ENCODE results near the gene PPFIBP1. TPM values are rescaled to one million over a fixed set of nuclear protein-coding genes. Genes with fewer than 3 reads are reported as not detected.
A peak's percentile ranks its signal among the peaks of the same experiment; 100 is the strongest.
"Not testable (repeated sequence)": the region's sequence is repeated elsewhere in the genome, so short reads cannot be mapped to it uniquely, and the experiment has no call there.

The PPFIBP1 gene
- polyA plus RNA-seq, 3 donors from 2014 or later, result 0.39 to 0.62 TPM; not detected in 1

DNA sequence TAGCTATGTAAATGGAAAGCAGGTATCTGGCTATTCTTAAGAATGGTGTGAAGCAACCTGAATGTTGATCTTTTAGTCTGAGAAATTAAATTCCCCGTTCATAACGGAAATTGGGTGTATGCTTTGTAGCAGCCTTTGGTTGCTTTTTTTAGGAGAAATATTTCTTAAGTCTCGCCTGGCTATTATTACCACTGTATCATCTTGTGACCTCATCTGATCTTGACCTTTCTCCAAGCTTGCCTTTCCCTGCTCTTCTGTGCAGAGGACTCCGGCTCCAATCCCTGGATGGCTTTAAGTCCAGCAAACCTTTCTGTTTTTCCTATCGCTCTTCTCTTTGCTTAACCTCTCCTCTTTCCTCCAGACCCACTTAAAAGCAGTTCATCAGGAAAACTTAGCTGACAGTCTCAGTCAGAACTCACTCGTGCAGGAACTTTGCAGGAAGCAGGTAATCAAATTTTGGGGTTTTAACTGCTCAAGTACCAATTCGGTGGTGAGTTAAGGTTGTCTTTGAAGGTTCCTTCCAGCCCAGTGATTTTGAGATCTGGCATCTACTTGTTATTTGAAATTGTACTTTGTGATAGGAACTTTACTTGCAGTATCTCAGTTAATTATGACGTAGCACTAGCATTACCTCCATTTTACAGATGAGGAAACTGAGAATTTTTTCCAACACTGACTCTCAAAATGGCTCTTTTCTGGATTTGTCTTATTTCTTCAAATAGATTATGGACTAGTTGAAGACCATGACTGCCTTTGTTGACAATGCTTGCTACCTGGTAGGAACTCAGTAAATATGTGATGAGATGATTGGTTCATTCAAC is 14.1 kb downstream of the PPFIBP1 start:
- Mint-ChIP-seq H3K4me3 (no peak overlapping the region), H3K4me1 (peaks cover 16 to 20% of the 10 kb centered on the region in 2 donors), H3K36me3 (peaks cover 0 to 6% (median 0%) of the 10 kb centered on the region in 3 donors), H3K27me3 (ENCODE audit: low read depth in 3 of 3) (peaks cover 2 to 11% (median 11%) of the 10 kb centered on the region in 3 donors), H3K27ac (no peak overlapping the region), H3K9me3 (no peaks in the 10 kb centered on the region)
- DNase-seq, result no peak

DNA sequence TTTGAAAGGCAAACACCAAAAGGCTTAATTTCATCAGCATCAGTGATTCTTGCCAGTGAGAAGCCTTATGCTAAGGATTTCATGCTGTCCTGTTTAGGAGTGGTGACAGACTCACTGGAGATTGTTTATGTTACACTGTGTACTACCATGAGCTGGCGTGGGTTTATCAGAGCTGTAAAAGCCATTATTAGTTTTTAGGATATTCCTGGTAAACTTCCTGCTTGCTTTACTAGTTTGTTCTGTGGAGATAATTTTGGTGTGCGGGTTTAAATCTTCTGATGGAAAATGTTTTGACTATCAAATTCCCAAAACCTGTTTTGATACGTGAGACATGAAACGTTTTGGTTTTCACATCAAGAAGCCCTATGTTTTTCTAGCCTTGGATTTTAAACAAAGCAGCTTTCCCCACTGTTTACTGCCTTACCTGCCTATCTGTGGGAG is 15.2 kb downstream of the PPFIBP1 start:
- H3K4me3 Mint-ChIP-seq, result no peak overlapping the region

DNA sequence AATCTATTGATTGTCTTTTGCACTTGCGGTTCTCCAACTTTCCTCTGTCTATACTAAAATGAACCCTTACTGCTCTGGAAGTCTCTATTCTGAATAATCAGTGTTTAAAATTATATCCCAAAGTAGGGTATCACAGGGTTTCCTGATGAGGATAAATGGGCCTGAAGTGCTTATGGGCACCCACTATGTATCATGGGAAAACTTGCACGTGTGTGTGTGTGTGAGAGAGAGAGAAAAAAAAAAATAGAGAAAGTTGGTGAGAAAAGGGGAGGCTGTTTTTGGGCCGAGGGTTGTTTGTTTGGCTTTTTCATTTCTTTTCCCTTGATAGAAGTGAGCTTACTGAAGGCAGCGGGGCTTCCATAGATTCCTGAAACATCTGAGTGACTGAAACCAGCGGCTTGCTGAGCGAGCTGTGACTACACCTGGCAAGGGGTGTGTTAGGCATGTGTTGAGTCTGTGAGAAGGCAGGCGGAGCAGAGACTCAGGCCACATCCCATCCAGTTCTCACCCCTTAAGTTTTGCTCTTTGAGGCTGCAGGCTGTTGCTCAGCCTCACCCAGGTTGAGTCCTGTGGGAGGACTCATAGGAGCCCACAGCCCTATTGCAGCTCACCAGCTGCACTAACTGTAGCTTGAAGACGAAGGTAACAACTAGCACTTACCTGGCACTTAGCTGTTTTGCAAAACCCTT is 17.2 kb downstream of the PPFIBP1 start:
- Mint-ChIP-seq H3K4me1 (no peaks in the 10 kb centered on the region), H3K36me3 (peaks cover 0 to 6% (median 0%) of the 10 kb centered on the region in 3 donors), H3K9me3 (no peaks in the 10 kb centered on the region), H3K27me3 (ENCODE audit: low read depth in 3 of 3) (peaks cover 1 to 15% (median 11%) of the 10 kb centered on the region in 3 donors), H3K4me3 (no peak overlapping the region), H3K27ac (no peak overlapping the region)
- no peak for DNase-seq

More for the DNA sequence above, 15.2 kb downstream of the PPFIBP1 start:
- DNase-seq, result no peak
- Mint-ChIP-seq H3K4me1 (peaks cover 8 to 10% of the 10 kb centered on the region in 2 donors), H3K27ac (no peak overlapping the region), H3K27me3 (ENCODE audit: low read depth in 3 of 3) (peaks cover 0 to 13% (median 12%) of the 10 kb centered on the region in 3 donors), H3K9me3 (no peaks in the 10 kb centered on the region), H3K36me3 (peaks cover 0 to 6% (median 0%) of the 10 kb centered on the region in 3 donors)

DNA sequence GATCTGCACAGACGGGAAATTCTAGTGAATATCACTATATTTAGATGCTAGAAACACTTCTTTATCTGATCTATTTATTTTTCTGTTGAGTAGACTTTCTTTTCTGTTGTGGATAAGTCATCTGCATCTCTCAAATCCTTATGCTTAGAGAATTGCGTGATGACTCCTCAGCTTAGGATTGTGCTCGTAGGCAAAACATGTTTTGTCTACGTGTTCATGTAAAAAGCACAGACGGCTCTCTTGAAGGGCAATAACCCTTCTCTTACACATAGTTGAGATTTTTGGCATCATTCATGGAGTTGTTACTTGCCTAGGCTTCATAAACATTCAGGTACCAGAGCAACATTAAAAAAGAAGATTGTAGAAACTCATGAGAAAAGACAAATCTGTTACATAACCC is 18.6 kb downstream of the PPFIBP1 start:
- Mint-ChIP-seq H3K27ac (no peak overlapping the region), H3K4me1 (no peaks in the 10 kb centered on the region), H3K27me3 (ENCODE audit: low read depth in 3 of 3) (peaks cover 4 to 13% (median 11%) of the 10 kb centered on the region in 3 donors), H3K4me3 (no peak overlapping the region), H3K9me3 (no peaks in the 10 kb centered on the region), H3K36me3 (peaks cover 0 to 6% (median 0%) of the 10 kb centered on the region in 3 donors)
- no peak for DNase-seq

DNA sequence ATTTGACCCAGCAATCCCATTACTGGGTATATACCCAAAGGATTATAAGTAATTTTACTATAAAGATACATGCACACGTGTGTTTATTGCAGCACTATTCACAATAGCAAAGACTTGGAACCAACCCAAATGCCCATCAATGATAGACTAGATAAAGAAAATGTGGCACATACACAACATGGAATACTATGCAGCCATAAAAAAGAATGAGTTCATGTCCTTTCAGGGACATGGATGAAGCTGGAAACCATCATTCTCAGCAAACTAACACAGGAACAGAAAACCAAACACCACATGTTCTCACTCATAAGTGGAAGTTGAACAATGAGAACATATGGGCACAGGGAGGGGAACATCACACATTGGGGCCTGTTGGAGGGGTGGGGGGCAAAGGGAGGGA is 20.9 kb downstream of the PPFIBP1 start:
- not testable (repeated sequence) for H3K4me3 Mint-ChIP-seq, H3K27ac Mint-ChIP-seq, DNase-seq, H3K9me3 Mint-ChIP-seq, H3K36me3 Mint-ChIP-seq, H3K4me1 Mint-ChIP-seq
- peaks cover 9 to 21% (median 12%) of the 10 kb centered on the region in 3 donors for H3K27me3 Mint-ChIP-seq (ENCODE audit: low read depth in 3 of 3)

DNA sequence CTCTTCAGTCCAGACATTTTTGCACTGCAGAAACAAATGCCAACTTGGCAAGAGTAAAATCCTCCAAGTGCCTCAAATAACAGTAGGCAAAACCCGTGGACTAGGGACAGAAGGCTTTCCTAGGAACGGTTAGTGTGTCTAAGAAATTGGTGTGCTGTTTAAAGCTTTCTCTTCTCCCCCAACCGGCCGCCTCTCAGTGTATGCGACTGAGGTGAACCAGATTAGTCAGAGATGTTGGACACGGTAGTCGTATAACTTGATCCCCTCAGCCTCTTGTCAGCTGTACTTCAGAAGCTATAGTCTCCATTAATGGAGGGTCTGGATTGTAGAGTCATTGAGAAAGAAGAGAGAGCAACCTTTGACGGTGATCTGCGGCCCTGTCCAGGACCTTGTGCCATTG is 21.7 kb downstream of the PPFIBP1 start:
- peaks cover 9 to 21% (median 12%) of the 10 kb centered on the region in 3 donors for H3K27me3 Mint-ChIP-seq (ENCODE audit: low read depth in 3 of 3)
- no peaks in the 10 kb centered on the region for H3K9me3 Mint-ChIP-seq
- peaks cover 3 to 7% of the 10 kb centered on the region in 2 donors for H3K4me1 Mint-ChIP-seq
- no peaks in the 10 kb centered on the region for H3K36me3 Mint-ChIP-seq
- no peak overlapping the region for H3K4me3 Mint-ChIP-seq
- DNase-seq, result no peak
- no peak overlapping the region for H3K27ac Mint-ChIP-seq

DNA sequence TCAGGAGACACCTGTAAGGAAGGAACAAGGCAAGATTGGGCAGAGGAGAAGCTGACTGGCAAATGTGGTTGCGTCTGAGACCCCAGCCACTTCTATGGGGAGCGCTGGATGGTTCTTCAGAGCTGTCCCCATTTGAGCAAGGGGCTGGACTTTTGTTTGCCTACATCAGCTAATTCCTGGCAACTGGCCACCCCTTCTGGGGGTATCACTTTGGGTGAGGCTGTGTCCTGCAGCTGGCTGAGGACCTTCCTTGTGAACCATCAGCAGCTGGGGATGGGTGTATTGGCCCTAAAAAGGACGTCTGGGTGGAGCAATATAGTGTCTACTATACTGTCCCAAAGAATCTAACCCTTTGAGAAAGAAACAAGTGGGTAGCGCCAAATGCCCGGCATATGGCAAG is 23.6 kb downstream of the PPFIBP1 start:
- H3K4me3 Mint-ChIP-seq, result no peak overlapping the region
- peaks cover 9 to 20% (median 12%) of the 10 kb centered on the region in 3 donors for H3K27me3 Mint-ChIP-seq (ENCODE audit: low read depth in 3 of 3)
- H3K4me1 Mint-ChIP-seq, result peaks cover 3 to 7% of the 10 kb centered on the region in 2 donors
- H3K36me3 Mint-ChIP-seq, result no peaks in the 10 kb centered on the region
- H3K27ac Mint-ChIP-seq, result no peak overlapping the region
- H3K9me3 Mint-ChIP-seq, result no peaks in the 10 kb centered on the region
- no peak for DNase-seq

DNA sequence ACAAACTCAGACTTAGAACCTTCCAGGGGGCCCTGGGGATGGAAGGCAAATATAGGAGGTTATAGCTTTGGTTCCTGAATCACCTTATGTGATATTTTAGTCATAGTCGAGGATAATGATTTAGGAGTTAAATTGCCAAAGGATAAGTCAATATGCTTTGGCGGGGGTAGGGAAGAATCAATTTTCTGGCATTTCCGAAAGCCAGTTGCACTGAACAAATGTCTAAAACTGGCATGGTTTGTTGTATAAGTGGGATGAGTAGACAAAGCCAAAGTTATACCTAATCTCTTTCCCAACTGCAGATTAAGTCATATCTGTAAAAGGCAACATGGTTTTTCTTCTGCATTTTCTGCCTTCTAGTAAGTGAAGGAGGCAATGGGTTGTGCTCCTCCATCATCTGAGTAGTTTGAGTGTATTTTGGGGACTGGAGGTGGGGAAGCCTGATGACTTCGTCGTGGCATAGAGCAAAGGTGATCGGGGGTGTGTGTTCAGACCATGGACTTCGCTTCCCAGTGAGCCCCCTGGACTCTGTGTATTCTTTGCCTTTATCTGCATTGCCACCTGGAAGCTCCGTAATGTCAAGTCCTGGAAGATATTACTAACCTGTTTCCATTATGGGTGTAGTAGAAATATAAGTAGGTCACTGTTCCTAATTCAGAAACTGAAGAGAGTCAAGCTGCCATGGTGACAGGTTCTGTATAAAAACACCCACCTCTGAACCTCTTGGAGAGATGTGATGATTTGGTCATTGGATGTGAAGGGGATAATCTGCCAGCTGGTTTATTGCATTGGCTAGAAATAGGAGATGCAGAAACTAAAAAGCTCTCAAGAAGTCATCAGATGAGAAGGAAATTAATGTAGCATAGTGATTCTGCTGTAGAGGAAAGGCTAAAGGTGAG is 24.5 kb downstream of the PPFIBP1 start:
- Mint-ChIP-seq H3K9me3 (no peaks in the 10 kb centered on the region), H3K27me3 (ENCODE audit: low read depth in 3 of 3) (peaks cover 9 to 18% (median 12%) of the 10 kb centered on the region in 3 donors), H3K27ac (no peak overlapping the region), H3K4me3 (no peak overlapping the region), H3K36me3 (no peaks in the 10 kb centered on the region), H3K4me1 (peaks cover 3 to 7% of the 10 kb centered on the region in 2 donors)
- DNase-seq, result no peak

DNA sequence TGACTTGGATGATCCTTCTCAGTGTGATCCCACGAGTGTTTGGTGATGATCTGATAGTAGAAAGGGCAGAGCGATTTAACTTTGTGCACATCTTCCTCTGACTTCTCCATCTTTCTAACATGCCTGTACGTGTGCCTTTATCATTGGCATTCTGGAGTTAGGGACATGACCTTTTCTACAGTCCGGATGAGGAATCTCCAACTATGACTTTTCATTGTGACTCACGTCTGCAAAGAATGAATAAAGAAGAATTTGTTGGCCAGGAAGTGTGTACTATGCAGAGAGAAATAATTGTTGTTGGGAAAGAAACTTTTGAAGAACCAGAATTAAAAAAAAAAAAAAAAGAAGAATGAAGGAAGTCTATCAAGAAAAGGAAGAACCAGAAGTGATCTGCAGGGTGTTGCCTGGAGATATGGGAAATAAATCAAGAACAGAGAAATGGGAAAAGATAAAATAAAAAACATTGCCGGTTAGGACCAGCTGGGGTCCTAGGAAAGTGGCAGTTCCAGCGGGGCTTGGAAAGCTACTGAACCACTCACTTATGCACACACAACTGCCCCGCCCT is 25.3 kb downstream of the PPFIBP1 start:
- peak overlapping the region in 1 of 5 donors; percentile 8 for H3K4me3 Mint-ChIP-seq
- no peak overlapping the region for H3K27ac Mint-ChIP-seq
- H3K9me3 Mint-ChIP-seq, result no peaks in the 10 kb centered on the region

DNA sequence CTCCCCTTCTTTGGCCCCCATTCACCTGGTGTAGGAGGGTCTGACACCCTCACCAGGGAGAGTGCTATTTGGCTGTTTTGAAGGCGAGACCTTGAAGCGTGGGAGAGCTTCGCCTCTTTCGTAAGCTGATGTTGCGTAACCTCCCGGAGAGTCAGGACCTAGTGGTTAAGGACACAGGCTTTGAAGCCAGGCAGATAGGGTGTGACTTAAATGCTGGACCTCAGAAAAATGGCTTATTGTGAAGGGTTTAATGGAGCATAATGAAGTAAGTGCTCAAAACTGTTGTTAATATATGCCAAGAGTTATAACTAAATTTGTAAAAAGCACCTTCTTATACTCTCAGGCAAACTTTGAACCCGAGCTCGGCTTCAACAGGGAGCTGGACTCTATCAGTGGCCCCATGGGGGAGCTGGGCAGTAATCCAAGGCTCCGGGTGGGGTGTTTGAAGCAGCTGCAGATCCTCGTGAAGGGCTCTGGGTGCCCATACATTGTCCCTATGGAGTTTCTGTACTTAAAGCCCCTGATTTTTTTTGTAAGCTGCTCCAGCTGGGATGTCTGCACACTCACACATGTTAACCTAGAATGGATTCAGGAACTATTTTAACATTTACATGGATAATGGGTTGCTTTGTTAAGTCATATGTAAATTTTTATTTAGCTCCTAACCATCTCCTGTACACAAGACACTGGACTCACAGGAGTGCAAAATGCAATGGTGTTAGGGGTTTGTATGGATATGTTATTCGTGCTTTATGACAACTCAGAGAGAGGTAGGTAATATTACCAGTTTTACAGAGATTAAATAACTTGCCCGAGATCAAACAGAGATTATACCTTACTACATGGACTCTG is 26.0 kb downstream of the PPFIBP1 start:
- Mint-ChIP-seq H3K9me3 (no peaks in the 10 kb centered on the region), H3K4me1 (peaks cover 3 to 7% of the 10 kb centered on the region in 2 donors), H3K27ac (no peak overlapping the region), H3K27me3 (ENCODE audit: low read depth in 3 of 3) (peaks cover 7 to 12% (median 8%) of the 10 kb centered on the region in 3 donors), H3K4me3 (no peak overlapping the region), H3K36me3 (no peaks in the 10 kb centered on the region)
- no peak for DNase-seq

More for the DNA sequence above, 25.3 kb downstream of the PPFIBP1 start:
- Mint-ChIP-seq H3K4me1 (peaks cover 3 to 7% of the 10 kb centered on the region in 2 donors), H3K27me3 (ENCODE audit: low read depth in 3 of 3) (peaks cover 8 to 14% (median 9%) of the 10 kb centered on the region in 3 donors), H3K36me3 (no peaks in the 10 kb centered on the region)
- DNase-seq, result no peak

DNA sequence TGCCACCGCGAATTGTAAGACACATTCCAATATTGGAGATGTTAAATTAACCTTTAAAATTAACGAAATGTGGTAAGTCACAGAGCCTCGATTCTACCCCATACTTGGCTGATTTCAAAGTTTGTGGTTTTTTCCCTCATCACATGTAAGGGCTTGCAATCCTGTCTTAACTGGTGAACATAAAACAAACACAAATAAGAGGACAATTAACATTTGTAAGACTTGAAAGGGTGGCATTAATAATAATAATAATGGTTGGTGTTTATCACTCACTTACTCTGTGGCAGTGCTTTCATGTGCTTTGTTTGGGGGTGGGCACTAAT is 26.6 kb downstream of the PPFIBP1 start:
- Mint-ChIP-seq H3K4me1 (peaks cover 3 to 7% of the 10 kb centered on the region in 2 donors), H3K9me3 (no peaks in the 10 kb centered on the region), H3K27ac (no peak overlapping the region), H3K4me3 (no peak overlapping the region), H3K36me3 (no peaks in the 10 kb centered on the region), H3K27me3 (ENCODE audit: low read depth in 3 of 3) (peaks cover 6 to 12% (median 7%) of the 10 kb centered on the region in 3 donors)
- DNase-seq, result no peak

DNA sequence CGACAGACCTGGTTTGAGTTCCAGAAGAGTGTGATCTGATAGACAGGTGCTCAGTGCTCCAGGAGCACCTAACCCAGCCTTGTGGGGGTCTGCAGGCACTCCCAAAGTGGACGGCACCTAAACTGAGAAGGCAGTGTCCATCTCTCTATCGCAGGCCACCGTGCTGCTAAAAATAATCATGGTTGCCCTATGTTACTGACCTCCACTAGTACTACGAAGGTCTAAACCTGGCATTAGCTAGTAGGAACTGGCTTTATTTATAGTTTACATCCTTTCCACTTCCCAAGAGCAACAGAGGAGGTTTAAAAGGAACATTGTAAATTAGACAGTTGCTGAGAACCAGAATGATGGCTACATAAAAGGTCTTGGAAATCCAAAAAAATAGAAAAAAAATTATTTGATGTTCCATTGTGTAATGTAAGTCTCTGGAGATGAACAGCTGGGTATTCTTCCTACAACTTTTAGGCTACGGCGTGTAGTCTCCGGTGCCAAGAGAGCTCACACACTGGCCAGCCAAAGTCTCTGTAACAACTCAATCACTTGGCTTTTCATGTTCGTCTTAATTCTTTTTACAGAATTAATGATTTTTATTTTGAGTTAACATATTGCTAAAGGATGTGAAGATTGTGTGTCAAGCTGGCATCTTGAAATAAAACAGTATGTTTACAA is 27.3 kb downstream of the PPFIBP1 start:
- DNase-seq, result no peak
- Mint-ChIP-seq H3K36me3 (no peaks in the 10 kb centered on the region), H3K9me3 (no peaks in the 10 kb centered on the region), H3K4me3 (no peak overlapping the region), H3K27ac (no peak overlapping the region), H3K4me1 (peaks cover 3 to 7% of the 10 kb centered on the region in 2 donors), H3K27me3 (ENCODE audit: low read depth in 3 of 3) (peaks cover 6 to 9% (median 7%) of the 10 kb centered on the region in 3 donors)
